Right cardiac atrium (tissue), 5 donors: ENCODE measurements around the gene SSMEM1. TPM values are rescaled to one million over a fixed set of nuclear protein-coding genes. Genes with fewer than 3 reads are reported as not detected.
"Not testable (repeated sequence)": the region's sequence is repeated elsewhere in the genome, so short reads cannot be mapped to it uniquely, and the experiment has no call there.

Experiments used
- ATAC-seq, 2 donors: fragments of 200-7000 bp; cut with Tn5 transposase; one replicate each; pipeline versions ENCODE4 v1.8.0 to v1.9.1; 2020; ENCODE audit warnings: moderate library complexity in 2 of 2, mild to moderate bottlenecking in 1 of 2
- DNase-seq, 3 donors: peaks; one replicate each; pipeline ENCODE4 v3.0.0-alpha.2; 2020
- H3K27ac ChIP-seq: one replicate; pipeline ENCODE4 v1.5.1; 2013; ENCODE audit warnings: mild to moderate bottlenecking, low read length, control low read depth, moderate library complexity
- H3K27me3 ChIP-seq: one replicate; pipeline ENCODE4 v1.6.1; 2013; ENCODE audit not compliant: control insufficient read depth, insufficient read depth
- H3K4me1 ChIP-seq: one replicate; pipeline ENCODE4 v1.6.1; 2013; ENCODE audit warnings: low read length; ENCODE audit not compliant: control insufficient read depth, insufficient read depth
- H3K4me3 ChIP-seq: one replicate; pipeline ENCODE4 v1.5.1; 2013; ENCODE audit warnings: low read length, control low read depth
- H3K9me3 ChIP-seq: one replicate; pipeline ENCODE4 v1.6.1; 2013; ENCODE audit warnings: low read length; ENCODE audit not compliant: control insufficient read depth
- WGBS: extraction: QIAGEN DNeasy Blood & Tissue Kit; methylation state at CpG from one replicate; pipeline ENCODE4 v1.1.7; 2013; 5-methylcytosine and 5-hydroxymethylcytosine counted together
- intact Hi-C, 4 donors: fragments of 100-400 bp; cut with DNase I; formaldehyde crosslinking; loops; one replicate each; pipeline versions ENCODE4 v1.11.0 to v1.14.0; 2022 to 2023
- polyA plus RNA-seq: library from polyadenylated mRNA; stranded (reverse); fragments of 200-250 nt; gene quantifications from one replicate; pipeline ENCODE4 v1.2.3, GENCODE V29; 2013
- total RNA-seq, 4 donors: library from RNA; stranded (reverse); fragmentation: NEBNext Ultra II Directional; extraction: Animal tissue kit (Norgen Biotek cat#: 25700); gene quantifications; one replicate each; pipeline ENCODE4 v1.2.1, GENCODE V29; 2021
- donor health status: healthy with polysubstance abuse.
- donor health status: DM: no; HTN: yes; CAD: no.
- donor health status: DM: no; HTN: no; CAD: no.
- donor health status: DM: no; HTN: yes; CAD: no; lungs with severe emphysema.
- donor health status: DM: yes; HTN: yes; CAD: no.

Gene SSMEM1
- total and polyA plus RNA-seq, 5 donors = not detected

- not testable (repeated sequence) for H3K27me3 ChIP-seq, H3K4me3 ChIP-seq, H3K27ac ChIP-seq, H3K4me1 ChIP-seq, H3K9me3 ChIP-seq, DNase-seq, ATAC-seq
- intact Hi-C loops = loop anchor here in 1 of 4 donors (10.0 kb wide), 1 partner anchor 475 kb away; no protein-coding TSS in a partner anchor
- WGBS = 90% methylated on average over 3 of the region's 3 CpGs
Measured at GRCh38 chr7:130249626-130250025, 42.0 kb downstream of the SSMEM1 start.

DNA sequence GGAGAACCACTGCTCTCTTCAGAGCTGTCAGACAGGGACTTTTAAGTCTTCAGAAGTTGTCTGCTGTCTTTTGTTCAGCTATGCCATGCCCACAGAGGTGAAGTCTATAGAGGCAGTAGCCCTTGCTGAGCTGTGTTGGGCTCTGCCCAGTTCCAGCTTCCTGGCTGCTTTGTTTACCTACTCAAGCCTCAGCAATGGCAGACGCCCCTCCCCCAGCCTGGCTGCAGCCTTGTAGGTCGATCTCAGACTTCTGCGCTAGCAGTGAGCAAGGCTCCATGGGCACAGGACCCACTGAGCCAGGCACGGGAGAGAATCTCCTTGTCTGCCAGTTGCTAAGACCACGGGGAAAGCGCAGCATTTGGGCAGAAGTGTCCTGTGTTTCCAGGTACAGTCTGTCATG lies 46.9 kb downstream of the SSMEM1 start:
- ATAC-seq = no peak

DNA sequence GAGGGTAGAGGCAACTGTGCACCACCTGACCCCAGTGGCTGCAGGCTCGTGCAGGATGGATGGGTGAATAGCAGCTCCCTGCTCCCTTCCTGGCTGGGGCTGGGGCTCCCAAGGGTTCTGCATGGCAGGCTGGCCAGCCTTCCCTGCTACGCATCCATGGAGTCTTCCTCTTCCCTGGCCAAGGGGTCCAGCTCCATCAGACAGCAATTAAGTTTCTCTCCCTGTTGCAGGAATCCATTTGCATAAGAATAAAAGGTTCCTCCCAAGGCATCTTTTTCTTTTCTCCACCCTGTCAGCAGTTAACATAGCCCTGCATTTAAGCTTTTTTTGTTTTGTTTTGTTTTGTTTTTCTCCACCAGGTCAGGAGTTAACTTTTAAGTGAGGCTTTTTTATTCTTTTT lies 49.0 kb downstream of the SSMEM1 start:
- Histone ChIP-seq H3K4me1 (no peaks in the 10 kb centered on the region), H3K27me3 (no peaks in the 10 kb centered on the region), H3K4me3 (no peak overlapping the region), H3K27ac (no peak overlapping the region), H3K9me3 (peaks cover 5% of the 10 kb centered on the region)
- intact Hi-C loops = no loop called here
- DNase-seq (no peak), ATAC-seq (no peak)
- WGBS = 89% methylated on average over 2 of the region's 2 CpGs

More for the DNA sequence above, 46.9 kb downstream of the SSMEM1 start:
- Histone ChIP-seq H3K4me1 (no peaks in the 10 kb centered on the region), H3K27me3 (no peaks in the 10 kb centered on the region), H3K9me3 (peaks cover 3% of the 10 kb centered on the region), H3K27ac (no peak overlapping the region), H3K4me3 (no peak overlapping the region)
- 75% methylated on average over 6 of the region's 6 CpGs for WGBS
- intact Hi-C loops = no loop called here
- no peak for DNase-seq

- DNase-seq = no peak
- no peak overlapping the region for H3K27ac ChIP-seq
- intact Hi-C loops = no loop called here
- WGBS = 64% methylated on average over 1 of the region's 1 CpG
- no peaks in the 10 kb centered on the region for H3K27me3 ChIP-seq
- ATAC-seq = no peak
- H3K4me3 ChIP-seq = no peak overlapping the region
- peaks cover 5% of the 10 kb centered on the region for H3K9me3 ChIP-seq
- no peaks in the 10 kb centered on the region for H3K4me1 ChIP-seq
Measured at GRCh38 chr7:130258494-130259078, 50.9 kb downstream of the SSMEM1 start.

DNA sequence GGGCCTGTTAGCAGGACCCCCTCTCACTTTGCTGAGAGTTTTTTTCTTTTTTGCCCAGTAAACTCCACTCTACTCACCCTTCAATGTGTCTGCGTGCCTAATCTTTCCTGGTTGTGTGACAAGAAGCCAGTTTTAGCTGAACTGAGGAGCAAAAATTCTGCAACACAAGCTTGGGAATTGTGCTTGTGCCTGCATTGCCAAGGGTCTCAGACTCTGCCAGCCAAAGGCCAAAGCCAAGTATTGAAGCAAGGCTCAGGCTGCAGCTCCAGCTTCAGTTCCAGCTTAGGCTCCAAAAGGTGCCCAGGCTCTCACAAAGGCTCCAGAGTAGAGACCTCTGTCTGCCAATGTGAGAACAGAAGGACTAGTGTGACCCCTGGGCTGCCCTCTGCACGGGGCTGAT lies 54.8 kb downstream of the SSMEM1 start:
- no peak for DNase-seq
- no peak overlapping the region for H3K27ac ChIP-seq
- no peaks in the 10 kb centered on the region for H3K4me1 ChIP-seq
- ATAC-seq = no peak
- H3K27me3 ChIP-seq = no peaks in the 10 kb centered on the region
- intact Hi-C loops = no loop called here
- H3K4me3 ChIP-seq = no peak overlapping the region
- 63% methylated on average over 2 of the region's 2 CpGs for whole genome bisulfite sequencing
- peaks cover 2% of the 10 kb centered on the region for H3K9me3 ChIP-seq

- Histone ChIP-seq H3K4me3 (no peak overlapping the region), H3K27ac (no peak overlapping the region), H3K4me1 (no peaks in the 10 kb centered on the region), H3K9me3 (peaks cover 2% of the 10 kb centered on the region), H3K27me3 (no peaks in the 10 kb centered on the region)
- WGBS = 59% methylated on average over 2 of the region's 2 CpGs
- intact Hi-C loops = no loop called here
- DNase-seq (no peak), ATAC-seq (no peak)
Measured at GRCh38 chr7:130263130-130263529, 55.5 kb downstream of the SSMEM1 start.

Other genes starting within 250 kb of the SSMEM1 start
- gene ZC3HC1, start 156.5 kb upstream of the SSMEM1 start, total RNA-seq = 10 to 100 TPM; 14.8 to 17.1 (median 16.6) TPM
- 15.4 TPM for gene ZC3HC1, start 156.5 kb upstream of the SSMEM1 start, polyA plus RNA-seq
- 10 to 100 TPM; 24.3 to 29.4 (median 26.5) TPM for gene KLHDC10, start 137.3 kb upstream of the SSMEM1 start, total RNA-seq
- 8.6 TPM for gene KLHDC10, start 137.3 kb upstream of the SSMEM1 start, polyA plus RNA-seq
- gene TMEM209, start 2.5 kb upstream of the SSMEM1 start, total RNA-seq = 1 to 10 TPM; 8.9 to 9.8 (median 9.3) TPM
- gene TMEM209, start 2.5 kb upstream of the SSMEM1 start, polyA plus RNA-seq = 5.2 TPM
- under 1 TPM in 1 of 4 donors, not detected in 3; 0.67 TPM for gene CPA2, start 59.0 kb downstream of the SSMEM1 start, total RNA-seq
- gene CPA2, start 59.0 kb downstream of the SSMEM1 start, polyA plus RNA-seq = 0.05 TPM
- gene CPA4, start 85.3 kb downstream of the SSMEM1 start, total RNA-seq = under 1 TPM in 3 of 4 donors, not detected in 1; 0.34 to 0.84 (median 0.65) TPM
- 0.02 TPM for gene CPA4, start 85.3 kb downstream of the SSMEM1 start, polyA plus RNA-seq
- not detected for gene CPA5, start 137.0 kb downstream of the SSMEM1 start, total RNA-seq
- gene CPA5, start 137.0 kb downstream of the SSMEM1 start, polyA plus RNA-seq = not detected
- gene CPA1, start 172.6 kb downstream of the SSMEM1 start, total RNA-seq = 1 to 10 TPM in 1 of 4 donors, not detected in 3; 1.0 TPM
- 0.36 TPM for gene CPA1, start 172.6 kb downstream of the SSMEM1 start, polyA plus RNA-seq
- 1 to 10 TPM; 5.6 to 7.5 (median 6.3) TPM for gene CEP41, start 233.2 kb downstream of the SSMEM1 start, total RNA-seq
- gene CEP41, start 233.2 kb downstream of the SSMEM1 start, polyA plus RNA-seq = 3.0 TPM